SK-N-SH (cell line): Measurements from ENCODE around the gene ASIC3. TPM values are rescaled to one million over a fixed set of nuclear protein-coding genes. Genes with fewer than 3 reads are reported as not detected.

Source experiments
- CTCF ChIA-PET: fragments of 300-600, 350-600 bp; formaldehyde crosslinking; extraction: SDS; loops from one replicate; lab custom pipeline; 2021; lab: Yijun Ruan, JAX
- POLR2A ChIA-PET: fragments of 350-600 bp; sonication (Branson Sonifier 250); formaldehyde crosslinking; extraction: SDS; loops from one replicate; lab custom pipeline; 2020; ENCODE audit warnings: antibody characterized with exemption, inconsistent platforms; lab: Yijun Ruan, JAX
- DNase-seq: peaks from one replicate; pipeline ENCODE4 v3.0.0; 2012
- H2AFZ ChIP-seq: fragments of 200-600 bp; sonication (generic); 2 replicates; pipeline ENCODE4 v1.8.1; 2016; ENCODE audit warnings: antibody characterized with exemption, mild to moderate bottlenecking, low read depth
- H3F3A ChIP-seq: fragments of 200-600 bp; sonication (generic); replicated peaks from 2 replicates; pipeline ENCODE3; 2016; ENCODE audit warnings: antibody characterized with exemption, mild to moderate bottlenecking; ENCODE audit not compliant: insufficient read depth
- H3K27ac ChIP-seq, 2 experiments: fragments of 200-500 bp in 1 of 2; fragments of 200-600 bp in 1 of 2; sonication (Bioruptor generic) in 1 of 2; sonication (generic), shearing (Covaris generic) in 1 of 2; 2 replicates each; pipeline versions ENCODE4 v1.5.1 to v1.6.1; 2014 to 2016; ENCODE audit warnings: low read depth in 2 of 2, inconsistent platforms in 1 of 2, low read length in 1 of 2, mild to moderate bottlenecking in 1 of 2, mixed read lengths in 1 of 2
- H3K27me3 ChIP-seq: fragments of 200-600 bp; sonication (generic), shearing (Covaris generic); 2 replicates; pipeline ENCODE4 v1.6.1; 2016; ENCODE audit warnings: mixed run types; ENCODE audit not compliant: insufficient read depth
- H3K36me3 ChIP-seq, 2 experiments: fragments of 200-500 bp in 1 of 2; fragments of 200-600 bp in 1 of 2; sonication (Bioruptor generic) in 1 of 2; sonication (generic) in 1 of 2; replicated peaks in 1 of 2; 2 replicates each; pipeline versions ENCODE3 to v1.5.1; 2014 to 2016; ENCODE audit warnings: low read length in 1 of 2, mild to moderate bottlenecking in 1 of 2; ENCODE audit not compliant: insufficient read depth in 2 of 2, control insufficient read depth in 1 of 2
- H3K4me1 ChIP-seq, 2 experiments: fragments of 200-500 bp in 1 of 2; fragments of 200-600 bp in 1 of 2; sonication (Bioruptor generic) in 1 of 2; sonication (generic), shearing (Covaris generic) in 1 of 2; 2 replicates each; pipeline versions ENCODE4 v1.5.1 to v1.6.1; 2014 to 2016; ENCODE audit warnings: low read depth in 1 of 2, low read length in 1 of 2, mixed run types in 1 of 2; ENCODE audit not compliant: insufficient read depth in 2 of 2, control insufficient read depth in 1 of 2
- H3K4me2 ChIP-seq: fragments of 200-600 bp; sonication (generic), shearing (Covaris generic); 2 replicates; pipeline ENCODE4 v1.6.1; 2017; ENCODE audit warnings: mixed run types
- H3K4me3 ChIP-seq, 2 experiments: fragments of 200-500 bp in 1 of 2; fragments of 200-600 bp in 1 of 2; sonication (Bioruptor generic) in 1 of 2; sonication (generic), shearing (Covaris generic) in 1 of 2; 2 replicates each; pipeline versions ENCODE4 v1.5.1 to v1.8.1; 2014 to 2016; ENCODE audit warnings: low read depth in 2 of 2, inconsistent platforms in 1 of 2, low read length in 1 of 2, mild to moderate bottlenecking in 1 of 2, mixed read lengths in 1 of 2, moderate library complexity in 1 of 2
- H3K79me2 ChIP-seq: fragments of 200-600 bp; sonication (generic); 2 replicates; pipeline ENCODE4 v1.8.1; 2017; ENCODE audit warnings: mild to moderate bottlenecking; ENCODE audit not compliant: insufficient read depth
- H3K9ac ChIP-seq: fragments of 200-600 bp; sonication (generic); 2 replicates; pipeline ENCODE4 v1.6.1; 2017; ENCODE audit warnings: mixed run types
- H3K9me2 ChIP-seq: fragments of 200-600 bp; sonication (generic); 2 replicates; pipeline ENCODE4 v1.6.1; 2017; ENCODE audit warnings: mixed run types
- H3K9me3 ChIP-seq: fragments of 200-600 bp; sonication (generic); 2 replicates; pipeline ENCODE4 v1.6.1; 2017; ENCODE audit warnings: mixed run types, mild to moderate bottlenecking, moderate library complexity
- H4K20me1 ChIP-seq: fragments of 200-600 bp; sonication (generic); 2 replicates; pipeline ENCODE4 v1.6.1; 2017; ENCODE audit warnings: mild to moderate bottlenecking, mixed run types; ENCODE audit not compliant: insufficient read depth
- CHD2 ChIP-seq: fragments of 150-350 bp; IDR thresholded peaks from 2 replicates; pipeline ENCODE4 v1.6.1; 2018; ENCODE audit warnings: low read length; ENCODE audit not compliant: partially characterized antibody
- CTCF ChIP-seq: fragments of 200-600 bp; sonication (generic); IDR thresholded peaks from 2 replicates; pipeline ENCODE4 v1.6.1; 2017; ENCODE audit warnings: antibody characterized with exemption, mild to moderate bottlenecking, moderate library complexity
- EP300 ChIP-seq, 2 experiments: IDR thresholded peaks; 2 replicates each; pipeline versions ENCODE4 v1.4.0 to v1.6.1; 2012; ENCODE audit warnings: borderline replicate concordance in 1 of 2, low read depth in 1 of 2, low read length in 1 of 2
- EZH2phosphoT487 ChIP-seq: fragments of 200-600 bp; sonication (generic); IDR thresholded peaks from 2 replicates; pipeline ENCODE4 v1.6.1; 2017; ENCODE audit warnings: low read depth, mixed run types, mild to moderate bottlenecking, antibody characterized with exemption, moderate library complexity, borderline replicate concordance
- FOSL2 ChIP-seq: IDR thresholded peaks from 2 replicates; pipeline ENCODE4 v1.4.0; 2012; ENCODE audit warnings: low read depth, mild to moderate bottlenecking, moderate library complexity, borderline replicate concordance
- JUND ChIP-seq: IDR thresholded peaks from 2 replicates; pipeline ENCODE4 v1.4.0; 2012
- MAX ChIP-seq: IDR thresholded peaks from 2 replicates; pipeline ENCODE4 v1.4.0; 2012; ENCODE audit warnings: low read depth
- MEF2A ChIP-seq: IDR thresholded peaks from 2 replicates; pipeline ENCODE4 v1.4.0; 2012; ENCODE audit warnings: low read depth, borderline replicate concordance
- MXI1 ChIP-seq: IDR thresholded peaks from 2 replicates; pipeline ENCODE4 v1.6.1; 2012; ENCODE audit warnings: mild to moderate bottlenecking, low read depth, low read length, improper control_type of control experiment
- NRF1 ChIP-seq: IDR thresholded peaks from 2 replicates; pipeline ENCODE4 v1.6.1; 2012; ENCODE audit warnings: low read depth, mild to moderate bottlenecking, low read length
- PBX3 ChIP-seq: IDR thresholded peaks from 2 replicates; pipeline ENCODE4; 2012
- POLR2AphosphoS5 ChIP-seq: IDR thresholded peaks from 2 replicates; pipeline ENCODE4 v1.6.1; 2012; ENCODE audit warnings: low read depth, low read length
- RAD21 ChIP-seq: IDR thresholded peaks from 2 replicates; pipeline ENCODE4 v1.6.1; 2012; ENCODE audit warnings: mild to moderate bottlenecking, low read length
- RCOR1 ChIP-seq: fragments of 150-350 bp; IDR thresholded peaks from 2 replicates; pipeline ENCODE4 v1.6.1; 2017; ENCODE audit warnings: antibody characterized with exemption, low read length
- RFX5 ChIP-seq: IDR thresholded peaks from 2 replicates; pipeline ENCODE4 v1.6.1; 2012; ENCODE audit warnings: mild to moderate bottlenecking, improper control_type of control experiment, low read length
- RXRA ChIP-seq: IDR thresholded peaks from 2 replicates; pipeline ENCODE4 v1.4.0; 2012; ENCODE audit warnings: low read depth, mild to moderate bottlenecking, borderline replicate concordance
- SIN3A ChIP-seq: IDR thresholded peaks from 2 replicates; pipeline ENCODE4 v1.6.1; 2012; ENCODE audit warnings: low read depth, mild to moderate bottlenecking, low read length, moderate library complexity, borderline replicate concordance
- SMC3 ChIP-seq: IDR thresholded peaks from 2 replicates; pipeline ENCODE4 v1.6.1; 2012; ENCODE audit warnings: low read depth, low read length, improper control_type of control experiment
- TAF1 ChIP-seq: IDR thresholded peaks from 2 replicates; pipeline ENCODE4 v1.6.1; 2012; ENCODE audit warnings: low read depth, mild to moderate bottlenecking, low read length, moderate library complexity, borderline replicate concordance
- TCF12 ChIP-seq: IDR thresholded peaks from 2 replicates; pipeline ENCODE4 v1.4.0; 2012
- YY1 ChIP-seq: IDR thresholded peaks from 2 replicates; pipeline ENCODE4 v1.4.0; 2012; ENCODE audit warnings: low read depth, mild to moderate bottlenecking
- WGBS: methylation state at CpG from one replicate; pipeline ENCODE4 v1.1.6; 2017; ENCODE audit warnings: low lambda C conversion rate; 5-methylcytosine and 5-hydroxymethylcytosine counted together
- polyA plus RNA-seq, 3 experiments: library from polyadenylated mRNA; depleted of rRNA; stranded (reverse); fragments of >200 nt; gene quantifications; 2 replicates each; pipeline ENCODE4 v1.2.3, GENCODE V29; 2012
- TF ChIP-seq, protein P1 (sequence below): fragments of 150-350 bp; IDR thresholded peaks from 2 replicates; pipeline ENCODE4 v1.6.1; 2017; ENCODE audit warnings: antibody characterized with exemption, low read length, low read depth, borderline replicate concordance

Gene ASIC3
- 4.0 and 4.5 TPM in 2 replicates for polyA plus RNA-seq (2012; rRNA removed)
- polyA plus RNA-seq (2012; cell fraction: cytosol; rRNA removed): 0.72 and 0.77 TPM in 2 replicates
- 39.2 and 57.2 TPM in 2 replicates for polyA plus RNA-seq (2012; cell fraction: nucleus; rRNA removed)

- Histone ChIP-seq H3F3A (peaks cover 15% of the 10 kb centered on the region), H3K36me3 (peaks cover 4 to 21% of the 10 kb centered on the region in 2 experiments), H3K27ac (peak within 1 kb of the TSS; percentile 61 to 78), H3K4me3 (no peak within 1 kb of the TSS), H3K9ac (no peak within 1 kb of the TSS), H3K4me1 (peaks cover 13 to 39% of the 10 kb centered on the region in 2 experiments), H3K79me2 (no peaks in the 10 kb centered on the region), H3K9me2 (no peaks in the 10 kb centered on the region), H3K27me3 (no peaks in the 10 kb centered on the region), H3K9me3 (no peaks in the 10 kb centered on the region), H4K20me1 (no peaks in the 10 kb centered on the region), H3K4me2 (peak within 1 kb of the TSS; percentile 60), H2AFZ (no peak within 1 kb of the TSS)
- ChIA-PET CTCF (interaction anchor here (0.7 to 2.1 kb wide), 11 partner anchors 9 to 599 kb away, joined by 3 to 10 read pairs (median 4); partner anchors contain the start of genes ABCB8 and SLC4A2), POLR2A (interaction anchor here (0.6 to 2.1 kb wide), 3 partner anchors 9 to 34 kb away, joined by 3 to 11 read pairs (median 5); partner anchors contain the start of genes CDK5 and SLC4A2)
- peak; percentile 74 for DNase-seq
- WGBS: 88% methylated on average over 22 of the region's 22 CpGs
- TF ChIP-seq POLR2AphosphoS5 (0 out of 2 replicates have a peak, but pooled peaks have one; percentile 22), TAF1 (no peak), SMC3 (no peak), CHD2 (peak; percentile 9), RAD21 (no peak), JUND (no peak), FOSL2 (no peak), EZH2phosphoT487 (no peak), TCF12 (no peak)
Observed at GRCh38 chr7:151047976-151048815, at the start of gene ASIC3. ASIC3 (plus strand) TSS chr7:151048531; CDS start chr7:151048886, 355 bp downstream.

GRCh38 chr7:150999001-150999400 lies 49.3 kb upstream of the ASIC3 start:
- H3K9ac ChIP-seq: no peak overlapping the region
- ChIA-PET POLR2A (interaction anchor here (1.0 kb wide), 1 partner anchor 13 kb away, joined by 3 read pairs; no protein-coding TSS in a partner anchor), CTCF (interaction anchor here (1.0 to 2.8 kb wide), 4 partner anchors 9 to 19 kb away, joined by 3 to 12 read pairs (median 8); no protein-coding TSS in a partner anchor)
- no peak overlapping the region for H3K4me2 ChIP-seq
- H3K36me3 ChIP-seq: no peaks in the 10 kb centered on the region
- H3K27ac ChIP-seq: no peak overlapping the region
- no peaks in the 10 kb centered on the region for H3K27me3 ChIP-seq
- WGBS: 56% methylated on average over 8 of the region's 12 CpGs
- H3K4me3 ChIP-seq: no peak overlapping the region
- H3K79me2 ChIP-seq: no peaks in the 10 kb centered on the region
- DNase-seq: peak; percentile 20
- no peak for TF ChIP-seq POLR2AphosphoS5
- no peak for TF ChIP-seq CTCF
- no peak for TF ChIP-seq MEF2A
- no peak for TF ChIP-seq MXI1
- no peak for TF ChIP-seq EP300 (IDR thresholded peaks at IDR 0.05; ENCODE audit: borderline replicate concordance in 1 of 2, low read depth in 1 of 2, low read length in 1 of 2)
- TF ChIP-seq NRF1: no peak
- TF ChIP-seq MAX: no peak
- TF ChIP-seq RCOR1: no peak
- no peak for TF ChIP-seq SMC3
- TF ChIP-seq YY1: no peak
- TF ChIP-seq SIN3A: no peak
- TF ChIP-seq TCF12: no peak
- no peak for TF ChIP-seq RFX5
- no peak for TF ChIP-seq JUND
- TF ChIP-seq RXRA: no peak
- TF ChIP-seq EZH2phosphoT487: no peak
- no peak for TF ChIP-seq PBX3
- TF ChIP-seq RAD21: no peak
- TF ChIP-seq, protein P1, sequence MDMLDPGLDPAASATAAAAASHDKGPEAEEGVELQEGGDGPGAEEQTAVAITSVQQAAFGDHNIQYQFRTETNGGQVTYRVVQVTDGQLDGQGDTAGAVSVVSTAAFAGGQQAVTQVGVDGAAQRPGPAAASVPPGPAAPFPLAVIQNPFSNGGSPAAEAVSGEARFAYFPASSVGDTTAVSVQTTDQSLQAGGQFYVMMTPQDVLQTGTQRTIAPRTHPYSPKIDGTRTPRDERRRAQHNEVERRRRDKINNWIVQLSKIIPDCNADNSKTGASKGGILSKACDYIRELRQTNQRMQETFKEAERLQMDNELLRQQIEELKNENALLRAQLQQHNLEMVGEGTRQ: no peak
- H3K9me3 ChIP-seq: no peaks in the 10 kb centered on the region
- no peak overlapping the region for H2AFZ ChIP-seq
- H3K4me1 ChIP-seq: peaks cover 0 to 11% of the 10 kb centered on the region in 2 experiments; a peak in 1 of 4 replicates
- H3F3A ChIP-seq: no peaks in the 10 kb centered on the region
- no peaks in the 10 kb centered on the region for H3K9me2 ChIP-seq
- no peaks in the 10 kb centered on the region for H4K20me1 ChIP-seq
